GM18907 (cell line): ENCODE results near the gene DNAJC10.
"Not testable (repeated sequence)": the region's sequence is repeated elsewhere in the genome, so short reads cannot be mapped to it uniquely, and the experiment has no call there.

Experiments
- ATAC-seq: cut with Tn5 transposase; IDR thresholded peaks from one replicate; pipeline ENCODE4 v1.9.1; 2021; ENCODE audit warnings: mild to moderate bottlenecking, moderate library complexity; ENCODE audit not compliant: unreplicated experiment

DNAJC10 gene, protein sequence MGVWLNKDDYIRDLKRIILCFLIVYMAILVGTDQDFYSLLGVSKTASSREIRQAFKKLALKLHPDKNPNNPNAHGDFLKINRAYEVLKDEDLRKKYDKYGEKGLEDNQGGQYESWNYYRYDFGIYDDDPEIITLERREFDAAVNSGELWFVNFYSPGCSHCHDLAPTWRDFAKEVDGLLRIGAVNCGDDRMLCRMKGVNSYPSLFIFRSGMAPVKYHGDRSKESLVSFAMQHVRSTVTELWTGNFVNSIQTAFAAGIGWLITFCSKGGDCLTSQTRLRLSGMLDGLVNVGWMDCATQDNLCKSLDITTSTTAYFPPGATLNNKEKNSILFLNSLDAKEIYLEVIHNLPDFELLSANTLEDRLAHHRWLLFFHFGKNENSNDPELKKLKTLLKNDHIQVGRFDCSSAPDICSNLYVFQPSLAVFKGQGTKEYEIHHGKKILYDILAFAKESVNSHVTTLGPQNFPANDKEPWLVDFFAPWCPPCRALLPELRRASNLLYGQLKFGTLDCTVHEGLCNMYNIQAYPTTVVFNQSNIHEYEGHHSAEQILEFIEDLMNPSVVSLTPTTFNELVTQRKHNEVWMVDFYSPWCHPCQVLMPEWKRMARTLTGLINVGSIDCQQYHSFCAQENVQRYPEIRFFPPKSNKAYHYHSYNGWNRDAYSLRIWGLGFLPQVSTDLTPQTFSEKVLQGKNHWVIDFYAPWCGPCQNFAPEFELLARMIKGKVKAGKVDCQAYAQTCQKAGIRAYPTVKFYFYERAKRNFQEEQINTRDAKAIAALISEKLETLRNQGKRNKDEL

DNA sequence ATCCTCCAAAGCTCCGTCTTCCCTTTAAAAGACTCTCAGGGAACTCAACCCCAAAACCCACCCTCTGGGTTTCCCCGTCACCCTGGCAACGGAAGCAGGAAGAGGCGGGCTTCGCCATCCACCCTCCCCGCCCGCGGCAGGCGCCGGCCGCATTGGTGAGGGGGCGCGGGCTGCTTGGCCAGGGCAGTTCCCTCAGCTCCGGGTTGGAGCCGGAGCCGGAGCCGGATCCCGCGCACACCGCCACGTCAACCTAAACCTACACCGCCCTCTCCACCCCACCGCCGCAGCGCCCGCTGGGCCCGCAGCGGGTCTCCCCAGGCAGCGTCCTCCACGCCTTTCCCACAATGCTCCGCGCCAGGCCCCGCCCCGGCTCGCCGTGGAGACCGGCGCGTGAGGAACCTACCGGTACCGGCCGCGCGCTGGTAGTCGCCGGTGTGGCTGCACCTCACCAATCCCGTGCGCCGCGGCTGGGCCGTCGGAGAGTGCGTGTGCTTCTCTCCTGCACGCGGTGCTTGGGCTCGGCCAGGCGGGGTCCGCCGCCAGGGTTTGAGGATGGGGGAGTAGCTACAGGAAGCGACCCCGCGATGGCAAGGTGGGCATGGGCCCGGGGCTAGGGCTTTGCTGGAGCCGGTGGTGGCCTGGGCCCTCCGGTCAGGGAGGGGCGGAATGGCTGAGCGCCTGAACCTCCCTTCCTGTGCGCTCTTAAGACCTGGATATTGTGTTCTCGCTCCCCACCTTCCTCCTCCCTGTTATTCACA, at the start of gene DNAJC10:
DNAJC10 (plus strand) TSS at position 366 of the 758 bp plus-strand sequence. CDS start 1,830 bp downstream, outside the sequence.
- ATAC-seq = peak; percentile 90

DNA sequence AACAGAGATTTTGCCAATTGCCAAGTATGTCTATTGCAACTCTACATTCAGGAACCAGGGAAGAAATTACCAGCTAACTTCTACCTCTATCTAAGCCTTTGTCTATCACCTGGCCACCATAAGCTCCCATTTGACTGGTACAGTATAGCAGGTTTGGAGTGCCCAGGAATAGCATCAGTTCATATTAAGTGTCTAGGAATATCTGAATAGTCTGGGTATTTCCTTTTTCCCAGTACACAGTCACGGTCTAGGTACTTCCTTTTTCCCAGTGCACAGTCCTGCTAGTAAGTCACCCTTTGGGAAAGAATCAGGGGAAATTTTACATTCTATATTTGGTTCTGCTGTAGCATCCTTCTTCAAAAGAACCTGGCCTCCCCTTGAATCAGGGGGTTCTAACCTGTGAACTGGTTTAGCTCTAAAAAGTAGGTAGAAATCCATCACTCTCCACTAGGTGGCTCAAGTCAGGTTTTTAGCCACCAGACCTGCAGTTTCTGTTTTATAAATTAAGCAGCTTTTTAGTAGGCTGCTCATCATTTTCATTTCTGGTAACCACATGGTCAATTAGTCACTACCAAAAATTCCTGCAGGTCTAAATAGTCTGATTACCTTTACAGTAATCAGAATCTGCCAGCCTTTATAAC, 49.3 kb upstream of the DNAJC10 start:
- peak; percentile 93 for ATAC-seq

DNA sequence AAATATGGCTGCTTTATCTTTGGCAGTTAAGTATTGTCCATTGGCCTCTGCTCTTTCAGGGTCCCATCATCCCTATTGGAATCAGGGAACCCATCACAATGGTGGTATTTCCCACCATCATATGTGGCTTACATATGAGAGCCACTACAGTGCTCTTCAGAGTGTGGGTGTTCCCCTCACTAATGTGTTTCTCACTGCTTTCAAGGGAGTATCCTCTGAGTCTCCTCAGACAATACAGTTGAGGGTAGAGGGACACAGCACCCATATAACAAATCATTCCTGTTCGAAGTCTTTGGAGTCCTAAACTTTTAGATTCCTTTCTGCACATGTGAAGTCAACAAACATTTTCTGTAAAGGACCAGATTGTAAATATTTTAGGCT, 48.8 kb upstream of the DNAJC10 start:
- peak; percentile 38 for ATAC-seq

DNA sequence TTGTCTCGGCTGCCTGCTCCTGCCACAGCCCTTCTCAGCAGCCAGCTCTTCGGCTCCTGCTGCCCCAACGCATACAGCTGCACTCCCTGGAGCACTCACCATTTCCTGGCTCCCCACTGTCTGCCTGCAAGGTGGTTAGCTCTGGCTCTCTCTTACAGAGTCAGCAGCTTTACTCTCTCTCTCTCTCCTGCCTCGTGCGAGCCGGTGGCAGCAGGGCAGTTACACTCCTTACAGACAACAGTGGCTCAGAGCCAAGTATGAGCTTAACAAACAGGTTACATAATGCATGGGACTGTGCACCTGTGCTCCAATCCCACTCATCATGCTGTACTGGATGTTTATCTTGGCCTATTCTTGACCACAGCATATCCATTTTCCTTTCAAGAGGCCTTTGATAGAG, 47.4 kb upstream of the DNAJC10 start:
- no peak for ATAC-seq

DNA sequence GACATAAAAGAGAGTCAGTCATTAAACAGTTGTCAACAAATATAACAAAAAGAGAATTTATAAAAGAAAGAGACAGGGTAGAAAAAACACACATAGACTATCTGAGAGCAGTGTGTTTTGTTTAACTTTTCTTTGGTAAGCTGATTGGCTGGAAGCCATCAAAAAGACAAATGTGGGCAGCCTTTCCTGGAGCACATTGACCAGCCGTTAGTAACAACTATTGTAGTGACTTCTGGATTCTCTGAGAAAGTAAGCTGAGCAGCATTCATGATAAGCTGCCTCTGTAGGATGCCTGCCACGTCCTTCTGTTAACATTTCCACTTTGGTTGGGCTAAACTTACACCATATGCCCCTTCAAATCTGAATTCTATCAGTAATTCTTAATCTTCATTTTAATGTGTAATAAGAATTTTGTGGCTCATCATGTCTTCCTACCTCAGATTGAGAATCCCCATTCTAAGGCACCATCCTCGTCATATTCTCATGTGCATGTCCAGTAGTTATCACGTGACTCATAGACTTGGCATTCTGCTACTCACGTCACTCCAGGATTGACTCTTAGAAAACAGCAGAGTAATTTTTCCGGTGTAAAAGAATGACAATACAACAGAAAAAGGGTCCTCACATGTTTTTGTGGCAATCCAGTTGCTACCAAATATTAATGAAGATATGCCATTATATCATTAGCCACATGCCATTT, 43.4 kb upstream of the DNAJC10 start:
- ATAC-seq = no peak

DNA sequence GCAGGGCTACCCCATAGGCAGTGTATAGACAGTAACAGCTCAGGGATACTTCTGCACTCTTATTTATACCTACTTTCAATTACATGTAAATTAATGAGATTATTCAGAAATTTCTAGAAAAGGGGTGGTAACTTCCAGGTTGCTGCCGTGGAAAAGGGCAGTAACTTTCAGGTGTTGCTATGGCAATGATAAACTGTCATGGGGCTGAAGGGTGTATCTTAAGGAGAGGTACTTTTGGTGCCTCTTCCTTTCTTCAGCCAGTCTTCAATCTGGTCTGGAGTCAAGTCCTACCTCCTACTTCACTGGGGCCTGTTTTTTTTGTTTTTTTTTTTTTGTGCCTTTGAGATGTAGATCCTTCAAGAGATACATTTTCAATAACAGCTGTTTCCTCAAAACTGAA, 35.2 kb upstream of the DNAJC10 start:
- no peak for ATAC-seq

DNA sequence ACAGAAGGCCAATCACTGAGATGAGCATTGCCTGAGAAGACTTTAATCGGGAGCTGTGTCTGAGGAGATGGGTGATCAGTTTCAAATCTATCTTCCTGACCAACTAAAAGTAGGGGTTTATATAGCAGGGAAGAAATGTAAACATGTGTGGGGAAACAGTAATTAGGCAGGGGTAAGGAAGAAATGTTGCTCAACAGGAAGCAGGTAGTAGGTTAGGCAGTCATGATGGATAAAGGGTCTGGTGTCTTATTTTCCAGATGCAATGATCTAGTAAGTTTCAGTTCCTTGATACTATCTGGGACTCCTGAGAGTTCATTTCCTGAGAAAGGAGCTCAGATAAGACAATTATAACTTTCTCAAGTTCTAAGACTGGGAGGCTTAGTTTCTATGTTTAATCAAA, 33.8 kb upstream of the DNAJC10 start:
- no peak for ATAC-seq

DNA sequence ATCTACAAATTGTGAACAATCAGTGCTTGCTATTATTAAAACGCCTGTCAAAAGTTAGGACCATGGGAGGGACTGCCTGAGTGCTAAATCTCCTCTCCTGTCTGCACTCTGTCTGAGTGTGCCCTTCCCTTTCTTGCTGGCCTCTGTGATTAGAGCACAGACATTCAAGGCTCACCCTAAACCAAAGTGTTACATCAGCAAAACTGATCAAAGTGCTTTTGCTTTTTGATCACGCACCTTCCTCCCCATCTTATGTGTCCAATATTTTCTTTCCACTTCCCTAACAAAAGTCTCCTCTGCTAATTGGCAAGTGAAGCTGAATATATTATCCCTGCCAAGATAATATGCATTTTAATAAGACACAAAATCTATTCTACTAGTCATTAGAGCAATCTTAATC, 30.5 kb upstream of the DNAJC10 start:
- no peak for ATAC-seq

DNA sequence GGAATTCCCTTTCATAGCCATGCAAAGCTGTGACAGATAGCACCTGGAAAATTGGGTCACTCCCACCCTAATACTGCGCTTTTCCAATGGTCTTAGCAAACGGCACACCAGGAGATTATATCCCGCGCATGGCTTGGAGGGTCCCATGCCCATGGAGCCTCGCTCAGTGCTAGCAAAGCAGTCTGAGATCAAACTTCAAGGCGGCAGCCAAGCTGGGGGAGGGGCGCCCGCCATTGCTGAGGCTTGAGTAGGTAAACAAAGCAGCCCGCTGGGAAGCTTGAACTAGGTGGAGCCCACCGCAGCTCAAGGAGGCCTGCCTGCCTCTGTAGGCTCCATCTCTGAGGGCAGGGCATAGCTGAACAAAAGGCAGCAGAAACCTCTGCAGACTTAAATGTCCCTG, 29.3 kb upstream of the DNAJC10 start:
- ATAC-seq = not testable (repeated sequence)

DNA sequence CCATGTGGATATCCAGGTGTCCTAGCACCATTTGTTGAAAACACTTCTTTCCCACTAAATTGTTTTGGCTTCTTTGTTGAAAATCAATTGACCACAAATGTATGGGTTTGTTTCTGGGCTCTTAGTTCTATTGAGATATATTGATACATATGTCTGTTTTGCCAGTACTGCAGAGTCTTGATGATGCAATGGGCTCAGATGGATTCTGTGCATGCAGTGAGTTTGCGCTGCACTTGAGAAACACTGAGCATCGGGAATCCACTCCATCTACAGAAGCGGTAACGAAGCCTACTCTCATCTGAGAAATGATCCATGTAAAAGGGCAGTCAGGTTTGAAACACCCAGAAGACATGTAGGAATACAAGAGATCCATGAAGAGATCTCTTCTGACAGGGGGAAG, 21.9 kb upstream of the DNAJC10 start:
- ATAC-seq = no peak

DNA sequence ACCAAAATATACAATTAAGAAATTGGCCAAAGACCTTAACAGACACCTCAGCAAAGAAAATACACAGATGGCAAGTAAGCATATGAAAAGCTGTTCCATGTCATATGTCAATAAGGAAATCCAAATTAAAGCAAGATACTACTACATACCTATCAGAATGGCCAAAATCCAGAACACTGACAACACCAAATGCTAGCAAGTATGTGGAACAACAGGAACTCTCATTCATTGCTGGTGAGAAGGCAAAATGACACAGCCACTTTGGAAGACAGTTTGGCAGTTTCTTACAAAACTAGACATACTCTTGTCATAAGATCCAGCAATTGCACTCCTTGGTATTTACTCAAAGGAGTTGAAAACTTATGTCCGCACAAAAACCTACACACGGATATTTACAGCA, 20.3 kb upstream of the DNAJC10 start:
- ATAC-seq = no peak

DNA sequence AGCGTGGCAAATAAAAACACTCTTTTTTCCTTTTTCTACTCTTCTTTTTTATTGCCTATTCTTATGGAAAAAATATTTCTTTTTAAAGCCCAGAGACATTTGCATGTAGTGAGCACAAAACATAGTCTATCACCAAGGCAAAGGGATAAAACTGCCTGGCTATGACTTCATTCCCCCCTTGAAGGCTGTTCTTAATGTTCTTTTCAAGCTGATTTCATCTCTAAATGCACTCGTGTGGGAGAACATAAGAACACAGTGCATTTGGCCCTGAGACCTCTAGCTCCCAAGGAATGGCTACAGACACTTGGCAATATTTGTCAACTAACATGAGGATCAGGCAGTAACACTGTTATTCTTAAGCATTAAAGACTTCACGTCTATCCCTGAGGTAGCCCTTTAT, 17.4 kb upstream of the DNAJC10 start:
- no peak for ATAC-seq

DNA sequence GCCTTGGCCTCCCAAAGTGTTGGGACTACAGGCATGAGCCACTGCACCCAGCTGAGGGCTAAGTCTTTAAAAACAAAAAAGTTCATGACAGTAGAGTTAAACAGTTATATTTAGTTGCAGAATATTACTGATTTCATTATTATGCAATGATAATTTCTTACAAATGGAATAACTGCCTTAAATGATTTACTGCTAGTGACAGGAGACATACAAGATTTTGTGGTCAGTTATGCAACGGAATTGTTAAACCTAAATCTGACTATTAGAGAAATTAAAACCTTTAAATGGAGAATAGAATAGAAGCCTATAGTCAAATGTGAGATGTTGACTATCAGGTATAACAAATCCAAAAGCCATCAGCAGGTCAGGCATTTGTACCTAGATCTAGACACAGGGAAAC, 10.3 kb upstream of the DNAJC10 start:
- ATAC-seq = no peak

DNA sequence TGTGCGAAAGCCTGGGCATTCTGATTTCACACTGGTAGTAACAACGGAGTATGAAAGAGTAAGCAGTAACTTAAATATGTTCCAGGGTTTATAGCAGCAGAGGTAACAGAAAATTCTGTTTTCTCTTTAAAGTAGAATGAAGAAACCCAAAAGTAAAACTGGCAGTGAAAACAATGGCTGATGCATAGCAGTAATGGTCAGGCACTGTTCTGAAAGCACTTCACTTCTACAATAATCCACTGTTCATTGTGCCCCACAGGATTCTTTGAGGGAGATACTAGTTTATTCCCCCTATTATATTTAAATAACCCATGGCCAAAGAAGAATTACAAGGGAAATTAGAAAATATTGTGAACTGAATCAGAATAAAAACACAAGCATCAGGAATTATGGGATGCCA, 9.3 kb upstream of the DNAJC10 start:
- no peak for ATAC-seq

DNA sequence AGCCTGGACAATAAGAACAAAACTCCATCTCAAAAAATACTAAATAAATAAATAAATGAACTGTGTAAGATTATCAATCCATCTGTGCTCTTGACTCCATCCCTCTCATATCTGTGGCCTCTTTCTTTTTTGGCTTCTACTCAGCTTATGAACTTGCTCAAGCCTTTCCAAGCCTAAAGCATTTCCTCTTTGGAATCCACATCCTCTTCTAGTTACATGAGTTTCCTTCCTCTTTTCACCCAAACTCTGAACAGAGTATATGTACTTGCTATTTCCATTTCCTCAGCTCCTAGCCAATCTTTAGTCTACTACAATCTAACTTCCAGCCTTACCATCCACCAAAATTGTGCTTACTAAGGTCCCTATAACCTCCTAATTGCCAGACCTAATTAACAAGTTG, 2.5 kb upstream of the DNAJC10 start:
- ATAC-seq = no peak

DNA sequence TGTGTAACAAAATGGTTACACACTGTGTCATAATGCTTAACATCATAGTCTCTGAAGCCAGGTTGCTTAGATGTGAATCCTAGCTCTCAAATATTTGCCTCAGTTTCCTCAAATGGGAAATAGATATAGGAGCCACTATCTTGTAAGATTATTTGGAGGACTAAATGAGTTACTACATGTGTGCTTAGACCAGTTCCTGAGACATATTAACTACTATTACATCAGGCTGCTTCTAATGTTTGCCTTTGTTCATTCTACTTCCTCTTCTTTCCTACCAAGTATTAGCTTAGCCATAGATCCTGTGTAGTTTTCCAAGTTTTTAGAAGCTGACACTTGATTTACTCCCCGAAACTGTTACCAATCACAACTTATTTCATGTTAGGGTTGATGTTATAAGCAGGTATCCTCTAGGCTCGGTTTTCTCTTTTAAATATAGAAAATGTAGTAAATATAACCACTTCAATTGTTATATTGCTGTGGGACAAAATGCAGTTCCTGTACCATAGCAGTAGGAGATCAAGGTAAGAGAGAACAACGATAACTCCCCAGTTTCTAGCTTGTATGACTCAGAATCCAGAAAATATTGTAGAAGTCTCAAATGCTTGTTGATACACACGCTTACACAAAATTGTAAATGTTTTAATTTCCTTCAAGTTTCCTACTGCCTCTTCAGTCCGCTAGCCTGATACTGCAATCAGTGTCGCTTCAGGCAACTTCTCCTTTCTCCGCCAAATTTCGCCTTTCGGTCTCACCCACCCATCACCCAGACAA, 751 bp upstream of the DNAJC10 start:
- no peak for ATAC-seq

DNA sequence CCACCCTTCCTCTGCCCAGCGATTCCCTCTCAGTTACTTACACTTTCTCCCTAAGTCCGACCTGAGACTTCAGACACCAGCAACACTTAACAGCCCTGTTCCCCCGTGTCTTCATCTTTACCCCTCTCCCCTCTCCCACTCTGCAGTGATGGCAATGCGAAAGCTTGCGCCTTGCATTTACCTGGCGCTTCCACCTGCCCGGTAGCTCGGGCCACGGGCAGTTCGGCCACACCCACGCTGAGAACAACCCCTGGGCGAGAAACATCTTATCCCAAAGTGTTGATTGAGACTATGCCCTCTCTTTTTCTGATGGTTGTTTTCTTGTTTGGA, 558 bp downstream of the DNAJC10 start:
- no peak for ATAC-seq

DNA sequence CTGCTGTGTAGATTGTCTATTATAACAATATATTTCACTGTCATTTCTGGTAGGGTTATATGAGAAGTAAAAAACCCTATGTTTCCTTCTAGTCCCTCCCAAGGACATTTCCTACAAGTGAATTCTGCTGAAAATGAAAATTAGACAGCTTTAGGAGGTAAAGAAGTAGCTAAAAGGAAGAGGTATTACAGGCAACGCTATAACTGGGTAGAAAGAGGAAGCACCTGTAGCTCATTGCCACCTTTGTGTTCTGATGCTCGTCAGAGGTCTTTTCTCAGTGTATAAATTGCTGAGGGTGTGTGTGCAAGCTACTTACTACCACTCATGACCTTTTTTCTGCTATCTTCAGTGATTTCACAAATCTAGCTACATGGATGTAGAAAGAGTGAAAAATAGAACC, 1.4 kb downstream of the DNAJC10 start:
- peak; percentile 38 for ATAC-seq

DNA sequence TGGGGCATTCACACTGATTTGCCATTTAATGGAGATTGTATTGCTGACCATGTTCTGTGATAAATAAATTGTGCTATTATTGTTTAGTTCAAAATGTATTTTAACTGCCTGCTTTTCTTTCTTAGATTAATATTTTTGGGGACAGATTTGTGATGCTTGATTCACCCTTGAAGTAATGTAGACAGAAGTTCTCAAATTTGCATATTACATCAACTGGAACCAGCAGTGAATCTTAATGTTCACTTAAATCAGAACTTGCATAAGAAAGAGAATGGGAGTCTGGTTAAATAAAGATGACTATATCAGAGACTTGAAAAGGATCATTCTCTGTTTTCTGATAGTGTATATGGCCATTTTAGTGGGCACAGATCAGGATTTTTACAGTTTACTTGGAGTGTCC, 1.8 kb downstream of the DNAJC10 start:
- no peak for ATAC-seq

DNA sequence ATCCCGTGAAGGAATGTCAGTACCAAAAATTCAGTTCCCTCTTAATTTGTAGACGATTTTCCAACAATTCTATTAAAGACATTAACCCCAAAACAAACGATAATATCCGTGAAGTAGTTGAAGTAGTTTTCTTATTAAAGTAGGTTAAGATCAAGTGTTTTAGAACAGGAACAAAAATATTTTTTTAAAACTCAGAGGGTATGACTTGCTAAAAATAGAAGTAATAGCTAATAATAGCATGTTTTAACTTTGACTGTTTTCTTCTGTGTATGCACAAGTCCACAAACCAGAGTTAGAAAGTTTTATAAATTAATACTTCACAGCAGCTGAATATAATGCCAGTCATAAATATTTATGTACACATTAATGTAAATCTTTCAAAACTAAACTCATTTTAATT, 2.4 kb downstream of the DNAJC10 start:
- ATAC-seq = no peak
